ENCODE results near the gene KIR2DL1. TPM values are rescaled to one million over a fixed set of nuclear protein-coding genes. Genes with fewer than 3 reads are reported as not detected.

KIR2DL1 gene
- total RNA-seq, 1 donor from 2014 or later = not detected

GRCh38 chr19:54792814-54793213, 23.2 kb downstream of the KIR2DL1 start:
- Histone ChIP-seq H3K9ac (no peak overlapping the region), H3F3A (ENCODE audit: low read depth) (no peaks in the 10 kb centered on the region), H3K9me3 (ENCODE audit: low read depth) (peaks cover 19% of the 10 kb centered on the region), H3K27me3 (no peaks in the 10 kb centered on the region), H3K4me3 (no peak overlapping the region), H3K36me3 (no peaks in the 10 kb centered on the region), H3K27ac (no peak overlapping the region), H3K4me2 (no peak overlapping the region), H3K4me1 (no peaks in the 10 kb centered on the region), H2AFZ (replicated peaks) (no peak overlapping the region), H4K20me1 (ENCODE audit: low read depth) (no peaks in the 10 kb centered on the region), H3K79me2 (ENCODE audit: low read depth) (no peaks in the 10 kb centered on the region)
- TF ChIP-seq EZH2phosphoT487 (IDR thresholded peaks at IDR 0.05) (no peak), CTCF (IDR thresholded peaks at IDR 0.05) (no peak), EZH2 (IDR thresholded peaks at IDR 0.05) (no peak)
- Mint-ChIP-seq H3K36me3 (no peaks in the 10 kb centered on the region), H3K4me3 (no peak overlapping the region), H3K27me3 (ENCODE audit: insufficient read depth, low read depth) (no peaks in the 10 kb centered on the region), H3K9me3 (peaks cover 12% of the 10 kb centered on the region), H3K27ac (no peak overlapping the region), H3K4me1 (no peaks in the 10 kb centered on the region)
- no peak for DNase-seq (ENCODE audit: low spot score)

GRCh38 chr19:54795758-54796157, 26.2 kb downstream of the KIR2DL1 start:
- Mint-ChIP-seq H3K9me3 (peaks cover 6% of the 10 kb centered on the region), H3K27ac (no peak overlapping the region), H3K4me3 (no peak overlapping the region), H3K27me3 (ENCODE audit: insufficient read depth, low read depth) (no peaks in the 10 kb centered on the region), H3K4me1 (no peaks in the 10 kb centered on the region), H3K36me3 (no peaks in the 10 kb centered on the region)
- Histone ChIP-seq H3K79me2 (ENCODE audit: low read depth) (no peaks in the 10 kb centered on the region), H3K36me3 (no peaks in the 10 kb centered on the region), H3K4me1 (no peaks in the 10 kb centered on the region), H3F3A (ENCODE audit: low read depth) (no peaks in the 10 kb centered on the region), H3K27me3 (no peaks in the 10 kb centered on the region), H4K20me1 (ENCODE audit: low read depth) (no peaks in the 10 kb centered on the region), H3K9ac (no peak overlapping the region), H3K9me3 (ENCODE audit: low read depth) (peaks cover 37% of the 10 kb centered on the region), H3K4me2 (no peak overlapping the region), H3K27ac (no peak overlapping the region), H2AFZ (replicated peaks) (no peak overlapping the region), H3K4me3 (no peak overlapping the region)
- no peak for TF ChIP-seq CTCF (IDR thresholded peaks at IDR 0.05)
- TF ChIP-seq EZH2 (IDR thresholded peaks at IDR 0.05) = no peak
- TF ChIP-seq EZH2phosphoT487 (IDR thresholded peaks at IDR 0.05) = no peak
- DNase-seq (ENCODE audit: low spot score) = no peak

- H3F3A ChIP-seq (ENCODE audit: low read depth) = no peaks in the 10 kb centered on the region
- Mint-ChIP-seq H3K4me1 (no peaks in the 10 kb centered on the region), H3K27ac (no peak within 1 kb of the TSS), H3K27me3 (ENCODE audit: insufficient read depth, low read depth) (no peaks in the 10 kb centered on the region), H3K4me3 (no peak within 1 kb of the TSS), H3K9me3 (peaks cover 24% of the 10 kb centered on the region), H3K36me3 (no peaks in the 10 kb centered on the region)
- no peaks in the 10 kb centered on the region for H3K27me3 ChIP-seq
- no peaks in the 10 kb centered on the region for H3K36me3 ChIP-seq
- no peaks in the 10 kb centered on the region for H4K20me1 ChIP-seq (ENCODE audit: low read depth)
- no peak within 1 kb of the TSS for H3K4me3 ChIP-seq
- H3K9me3 ChIP-seq (ENCODE audit: low read depth) = peaks cover 15% of the 10 kb centered on the region
- no peak within 1 kb of the TSS for H3K27ac ChIP-seq
- no peak for DNase-seq (ENCODE audit: low spot score)
- H2AFZ ChIP-seq (replicated peaks) = no peak within 1 kb of the TSS
- no peak within 1 kb of the TSS for H3K4me2 ChIP-seq
- H3K79me2 ChIP-seq (ENCODE audit: low read depth) = no peaks in the 10 kb centered on the region
- no peak for TF ChIP-seq EZH2phosphoT487 (IDR thresholded peaks at IDR 0.05)
- TF ChIP-seq CTCF (IDR thresholded peaks at IDR 0.05) = no peak
- no peak for TF ChIP-seq EZH2 (IDR thresholded peaks at IDR 0.05)
- no peak within 1 kb of the TSS for H3K9ac ChIP-seq
- H3K4me1 ChIP-seq = no peaks in the 10 kb centered on the region
Measured at GRCh38 chr19:54803410-54803809, 33.8 kb downstream of the KIR2DL1 start, which contains the start of gene KIR2DL4. TSS of gene KIR2DL4 (plus strand) at chr19:54803610. CDS start at chr19:54803652, 42 bp downstream.
